ENCODE data around the gene LILRA2. TPM values are rescaled to one million over a fixed set of nuclear protein-coding genes. Genes with fewer than 3 reads are reported as not detected.
"Not testable (repeated sequence)": the region's sequence is repeated elsewhere in the genome, so short reads cannot be mapped to it uniquely, and the experiment has no call there.

Gene LILRA2
- total RNA-seq, 1 donor from 2014 or later = 1.6 TPM

DNA sequence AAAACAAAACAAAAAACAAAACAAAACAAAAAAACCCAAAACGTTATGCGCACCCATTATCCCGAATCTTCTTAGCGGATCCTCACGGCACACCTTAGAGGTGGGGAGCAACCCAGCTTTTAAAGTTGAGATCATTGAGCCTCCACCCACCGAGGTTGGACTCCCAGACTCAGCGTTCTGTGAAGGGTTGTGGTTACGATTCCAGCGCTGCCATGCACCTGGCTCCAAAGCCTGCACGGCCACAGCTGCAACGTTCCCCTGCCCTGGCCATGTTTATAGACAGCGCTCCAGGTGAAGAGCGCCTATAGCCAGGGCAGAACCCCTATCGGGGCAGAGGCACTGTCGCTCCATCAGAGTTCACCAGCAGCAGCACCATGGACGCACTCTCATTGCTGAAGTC is 18.7 kb upstream of the LILRA2 start:
- H3K36me3 ChIP-seq = no peaks in the 10 kb centered on the region
- H3K27me3 ChIP-seq (ENCODE audit: low read depth) = peaks cover 44% of the 10 kb centered on the region
- TF ChIP-seq, protein P1, sequence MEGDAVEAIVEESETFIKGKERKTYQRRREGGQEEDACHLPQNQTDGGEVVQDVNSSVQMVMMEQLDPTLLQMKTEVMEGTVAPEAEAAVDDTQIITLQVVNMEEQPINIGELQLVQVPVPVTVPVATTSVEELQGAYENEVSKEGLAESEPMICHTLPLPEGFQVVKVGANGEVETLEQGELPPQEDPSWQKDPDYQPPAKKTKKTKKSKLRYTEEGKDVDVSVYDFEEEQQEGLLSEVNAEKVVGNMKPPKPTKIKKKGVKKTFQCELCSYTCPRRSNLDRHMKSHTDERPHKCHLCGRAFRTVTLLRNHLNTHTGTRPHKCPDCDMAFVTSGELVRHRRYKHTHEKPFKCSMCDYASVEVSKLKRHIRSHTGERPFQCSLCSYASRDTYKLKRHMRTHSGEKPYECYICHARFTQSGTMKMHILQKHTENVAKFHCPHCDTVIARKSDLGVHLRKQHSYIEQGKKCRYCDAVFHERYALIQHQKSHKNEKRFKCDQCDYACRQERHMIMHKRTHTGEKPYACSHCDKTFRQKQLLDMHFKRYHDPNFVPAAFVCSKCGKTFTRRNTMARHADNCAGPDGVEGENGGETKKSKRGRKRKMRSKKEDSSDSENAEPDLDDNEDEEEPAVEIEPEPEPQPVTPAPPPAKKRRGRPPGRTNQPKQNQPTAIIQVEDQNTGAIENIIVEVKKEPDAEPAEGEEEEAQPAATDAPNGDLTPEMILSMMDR (IDR thresholded peaks at IDR 0.05; ENCODE audit: borderline replicate concordance) = no peak
- H3K27ac ChIP-seq (replicated peaks) = no peak overlapping the region
- H3K9me3 ChIP-seq (replicated peaks) = no peaks in the 10 kb centered on the region
- intact Hi-C loops (cut with micrococcal nuclease) = no loop called here
- H3K4me3 ChIP-seq = no peak overlapping the region
- H3K4me1 ChIP-seq = no peaks in the 10 kb centered on the region
- no peak for DNase-seq

DNA sequence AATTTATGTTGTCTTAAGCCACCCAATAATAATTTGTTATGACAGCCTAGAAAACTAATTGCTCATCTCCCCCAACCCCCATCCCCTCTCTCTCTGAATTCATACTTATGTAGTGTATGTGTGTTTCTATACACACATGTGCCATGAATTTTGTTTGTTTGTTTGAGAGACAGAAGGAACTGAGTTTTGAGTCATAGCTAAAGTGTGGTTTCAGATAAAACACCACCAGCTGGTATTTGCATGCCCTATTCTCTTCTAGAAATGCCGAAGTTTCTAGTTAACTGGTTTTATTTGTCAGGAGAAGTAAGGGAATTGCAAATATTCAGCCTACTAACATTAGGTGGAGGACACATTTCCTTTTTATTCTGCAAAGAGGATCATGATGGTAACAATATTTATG is 17.4 kb upstream of the LILRA2 start:
- no peak for DNase-seq
- intact Hi-C loops (cut with micrococcal nuclease) = no loop called here
- Histone ChIP-seq H3K9me3 (replicated peaks) (no peaks in the 10 kb centered on the region), H3K4me3 (no peak overlapping the region), H3K4me1 (no peaks in the 10 kb centered on the region), H3K27ac (replicated peaks) (no peak overlapping the region), H3K27me3 (ENCODE audit: low read depth) (peaks cover 44% of the 10 kb centered on the region), H3K36me3 (no peaks in the 10 kb centered on the region)
- TF ChIP-seq, protein P1 (IDR thresholded peaks at IDR 0.05; ENCODE audit: borderline replicate concordance) = no peak

DNA sequence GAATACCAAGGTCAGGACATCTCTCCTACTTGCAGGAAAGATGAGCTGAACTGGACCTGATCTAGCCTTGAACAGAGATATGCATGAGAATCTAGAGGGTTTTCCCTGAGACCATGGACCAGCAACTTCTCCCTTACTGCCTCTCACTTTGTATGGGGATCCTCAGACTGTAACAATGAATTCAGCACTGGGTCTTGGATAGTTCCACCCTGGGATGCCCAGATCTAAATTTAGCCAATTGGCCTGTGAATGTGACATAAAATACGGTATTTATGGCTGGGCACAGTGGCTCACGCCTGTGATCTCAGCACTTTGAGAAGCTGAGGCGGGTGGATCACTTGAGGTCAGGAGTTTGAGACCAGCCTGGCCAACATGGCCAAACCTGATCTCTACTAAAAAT is 15.3 kb upstream of the LILRA2 start:
- H3K4me1 ChIP-seq = no peaks in the 10 kb centered on the region
- peaks cover 55% of the 10 kb centered on the region for H3K27me3 ChIP-seq (ENCODE audit: low read depth)
- H3K4me3 ChIP-seq = no peak overlapping the region
- no peak for DNase-seq
- intact Hi-C loops (cut with micrococcal nuclease) = no loop called here
- no peaks in the 10 kb centered on the region for H3K36me3 ChIP-seq
- no peak overlapping the region for H3K27ac ChIP-seq (replicated peaks)
- H3K9me3 ChIP-seq (replicated peaks) = no peaks in the 10 kb centered on the region
- TF ChIP-seq, protein P1 (IDR thresholded peaks at IDR 0.05; ENCODE audit: borderline replicate concordance) = no peak

DNA sequence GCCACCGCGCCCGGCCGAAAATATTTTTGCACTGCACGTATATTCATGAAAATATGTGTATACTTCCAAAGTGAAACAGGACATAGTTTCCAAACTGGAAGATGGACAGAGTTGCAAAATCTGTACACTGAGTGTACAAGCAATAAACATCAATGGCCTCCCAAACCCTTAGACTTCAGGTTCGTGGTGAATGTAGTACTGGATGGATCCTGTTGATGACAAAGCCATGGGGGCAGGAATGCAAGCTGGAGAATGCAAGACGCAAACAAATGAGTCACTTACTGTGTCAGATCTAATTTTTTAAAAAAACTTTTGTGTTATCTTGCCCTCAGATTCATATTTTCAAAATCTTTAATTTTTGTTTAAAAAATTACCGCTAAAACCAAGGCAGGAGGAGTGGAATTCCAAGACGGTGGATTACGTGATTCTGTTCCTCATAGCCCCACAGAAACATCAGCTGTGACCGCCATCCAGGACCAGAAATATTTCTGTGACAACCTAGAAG is 12.7 kb upstream of the LILRA2 start:
- no peak for DNase-seq
- intact Hi-C loops (cut with micrococcal nuclease) = no loop called here
- Histone ChIP-seq H3K4me3 (no peak overlapping the region), H3K27ac (replicated peaks) (no peak overlapping the region), H3K36me3 (no peaks in the 10 kb centered on the region), H3K27me3 (ENCODE audit: low read depth) (peaks cover 52% of the 10 kb centered on the region), H3K4me1 (no peaks in the 10 kb centered on the region), H3K9me3 (replicated peaks) (no peaks in the 10 kb centered on the region)
- TF ChIP-seq, protein P1 (IDR thresholded peaks at IDR 0.05; ENCODE audit: borderline replicate concordance) = no peak

DNA sequence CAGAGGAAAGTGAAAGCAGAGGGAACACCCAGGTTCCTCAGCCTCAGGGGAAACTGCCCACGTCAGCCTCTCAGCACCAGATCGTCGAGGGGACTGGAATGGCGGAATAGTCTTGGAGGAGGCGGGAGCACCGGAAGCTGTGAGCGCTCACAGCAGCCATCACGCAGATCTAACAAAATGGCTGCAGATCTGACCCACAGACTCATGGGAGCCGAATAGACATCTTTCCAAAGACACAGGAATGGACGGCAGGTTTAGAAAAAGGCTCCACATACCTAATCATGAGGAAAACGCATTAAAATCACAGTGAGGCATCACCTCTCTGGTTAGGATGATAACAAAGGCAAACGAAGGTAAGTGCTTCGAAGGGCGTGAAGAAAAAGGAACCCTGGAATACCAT is 11.8 kb upstream of the LILRA2 start:
- Histone ChIP-seq H3K9me3 (replicated peaks) (no peaks in the 10 kb centered on the region), H3K27ac (replicated peaks) (no peak overlapping the region), H3K4me3 (no peak overlapping the region), H3K27me3 (ENCODE audit: low read depth) (peaks cover 52% of the 10 kb centered on the region), H3K36me3 (no peaks in the 10 kb centered on the region), H3K4me1 (no peaks in the 10 kb centered on the region)
- TF ChIP-seq, protein P1 (IDR thresholded peaks at IDR 0.05; ENCODE audit: borderline replicate concordance) = no peak
- intact Hi-C loops (cut with micrococcal nuclease) = no loop called here
- no peak for DNase-seq

DNA sequence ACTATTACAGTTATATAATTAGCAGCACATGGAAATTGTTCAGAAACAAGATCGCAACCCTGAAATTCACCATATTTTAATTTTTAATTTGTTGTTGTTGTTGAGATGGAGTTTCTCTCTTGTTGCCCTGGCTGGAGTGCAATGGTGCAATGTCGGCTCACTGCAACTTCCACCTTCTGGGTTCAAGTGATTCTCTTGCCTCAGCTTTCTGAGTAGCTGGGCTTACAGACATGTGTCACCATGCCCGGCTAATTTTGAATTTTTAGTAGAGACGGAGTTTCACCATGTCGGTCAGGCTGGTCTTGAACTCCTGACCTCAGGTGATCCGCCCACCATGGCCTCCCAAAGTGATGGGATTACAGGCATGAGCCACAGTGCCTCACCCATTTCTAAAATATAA is 10.4 kb upstream of the LILRA2 start:
- H3K4me3 ChIP-seq; H3K4me1 ChIP-seq; H3K9me3 ChIP-seq (replicated peaks): not testable (repeated sequence)

More for the DNA sequence above, 10.4 kb upstream of the LILRA2 start:
- H3K36me3 ChIP-seq; H3K27ac ChIP-seq (replicated peaks); DNase-seq; intact Hi-C loops (cut with micrococcal nuclease): not testable (repeated sequence)
- H3K27me3 ChIP-seq (ENCODE audit: low read depth) = peaks cover 48% of the 10 kb centered on the region
